Uterus (tissue), 4 donors: ENCODE measurements around the gene ISLR2. TPM values are rescaled to one million over a fixed set of nuclear protein-coding genes. Genes with fewer than 3 reads are reported as not detected.
A peak's percentile ranks its signal among the peaks of the same experiment; 100 is the strongest.

Experiments
- DNase-seq, 2 donors: peaks; one replicate each; pipeline ENCODE4 v3.0.0-alpha.2; 2019 to 2020
- H3K27ac ChIP-seq, 2 donors: fragments of 200-600 bp; sonication (generic); 1 replicate in 1 of 2; 2 replicates in 1 of 2; pipeline ENCODE4 v1.5.1; 2016 to 2018
- H3K27me3 ChIP-seq, 2 donors: fragments of 200-600 bp; sonication (generic); one replicate each; pipeline ENCODE4 v1.5.1; 2018 to 2019; ENCODE audit warnings: control low read depth in 1 of 2
- H3K36me3 ChIP-seq, 2 donors: fragments of 200-600 bp; sonication (generic); one replicate each; pipeline ENCODE4 v1.5.1; 2019; ENCODE audit warnings: control low read depth in 1 of 2
- H3K4me1 ChIP-seq, 2 donors: fragments of 200-600 bp; sonication (generic); one replicate each; pipeline ENCODE4 v1.5.1; 2018 to 2019; ENCODE audit warnings: control low read depth in 1 of 2
- H3K4me3 ChIP-seq, 2 donors: fragments of 200-600 bp; sonication (generic); 1 replicate in 1 of 2; 2 replicates in 1 of 2; pipeline ENCODE4 v1.5.1; 2018 to 2019; ENCODE audit warnings: mild to moderate bottlenecking in 1 of 2
- H3K9me3 ChIP-seq, 2 donors: fragments of 200-600 bp; sonication (generic); one replicate each; pipeline ENCODE4 v1.5.1; 2019; ENCODE audit warnings: control low read depth in 1 of 2
- POLR2A ChIP-seq, 2 donors: fragments of 450-650 bp; IDR thresholded peaks; one replicate each; pipeline ENCODE4 v1.6.1; 2016; ENCODE audit warnings: antibody characterized with exemption in 2 of 2, mild to moderate bottlenecking in 1 of 2, moderate library complexity in 1 of 2
- intact Hi-C: fragments of 100-400 bp; cut with DNase I; formaldehyde crosslinking; loops from one replicate; pipeline ENCODE4 v1.15.1; 2023; ENCODE audit warnings: low total_unique reads
- total RNA-seq, 4 donors: library from RNA; depleted of rRNA in 3 of 4; stranded (reverse); fragments of >200 nt in 3 of 4; gene quantifications; one replicate each; pipeline versions ENCODE4 v1.1.0 to v1.2.4, GENCODE V29; 2014 to 2023
- TF ChIP-seq, protein P1 (sequence below), 4 experiments: fragments of 200-600 bp in 2 of 4; fragments of 450-650 bp in 2 of 4; sonication (generic) in 2 of 4; IDR thresholded peaks; one replicate each; pipeline ENCODE4 v1.5.1; 2016 to 2019; ENCODE audit warnings: antibody characterized with exemption in 4 of 4, mild to moderate bottlenecking in 2 of 4, moderate library complexity in 1 of 4
- donor health status: DM: yes; HTN: yes; CAD: no.

Gene ISLR2
- total RNA-seq, 4 donors from 2014 or later, result 0.77 to 11.8 (median 5.1) TPM; not detected in 1

DNA sequence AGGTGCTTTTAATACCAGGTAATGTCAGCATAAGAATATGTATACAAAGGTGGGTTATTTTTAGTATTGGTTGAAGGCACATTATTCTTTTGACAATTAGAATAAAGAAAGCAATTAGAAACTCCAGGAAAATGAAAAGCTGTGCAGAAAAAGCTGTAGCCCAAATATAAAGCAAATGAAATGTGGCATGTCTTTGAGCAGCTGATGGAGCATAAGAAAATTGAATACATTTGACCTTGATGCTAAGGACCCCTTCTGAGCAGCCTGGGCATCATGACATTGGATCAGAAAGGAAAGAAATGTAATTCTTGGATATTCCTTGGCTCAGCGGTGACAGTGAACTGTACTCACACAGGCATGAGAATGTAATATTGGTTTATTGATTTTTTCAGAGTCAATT is 35.1 kb downstream of the ISLR2 start:
- TF ChIP-seq, protein P1, sequence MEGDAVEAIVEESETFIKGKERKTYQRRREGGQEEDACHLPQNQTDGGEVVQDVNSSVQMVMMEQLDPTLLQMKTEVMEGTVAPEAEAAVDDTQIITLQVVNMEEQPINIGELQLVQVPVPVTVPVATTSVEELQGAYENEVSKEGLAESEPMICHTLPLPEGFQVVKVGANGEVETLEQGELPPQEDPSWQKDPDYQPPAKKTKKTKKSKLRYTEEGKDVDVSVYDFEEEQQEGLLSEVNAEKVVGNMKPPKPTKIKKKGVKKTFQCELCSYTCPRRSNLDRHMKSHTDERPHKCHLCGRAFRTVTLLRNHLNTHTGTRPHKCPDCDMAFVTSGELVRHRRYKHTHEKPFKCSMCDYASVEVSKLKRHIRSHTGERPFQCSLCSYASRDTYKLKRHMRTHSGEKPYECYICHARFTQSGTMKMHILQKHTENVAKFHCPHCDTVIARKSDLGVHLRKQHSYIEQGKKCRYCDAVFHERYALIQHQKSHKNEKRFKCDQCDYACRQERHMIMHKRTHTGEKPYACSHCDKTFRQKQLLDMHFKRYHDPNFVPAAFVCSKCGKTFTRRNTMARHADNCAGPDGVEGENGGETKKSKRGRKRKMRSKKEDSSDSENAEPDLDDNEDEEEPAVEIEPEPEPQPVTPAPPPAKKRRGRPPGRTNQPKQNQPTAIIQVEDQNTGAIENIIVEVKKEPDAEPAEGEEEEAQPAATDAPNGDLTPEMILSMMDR (IDR thresholded peaks at IDR 0.05), result no peak
- TF ChIP-seq POLR2A (IDR thresholded peaks at IDR 0.05), result no peak
- H3K4me3 ChIP-seq, result no peak overlapping the region
- peaks cover 0 to 19% of the 10 kb centered on the region in 2 donors for H3K4me1 ChIP-seq
- intact Hi-C loops, result no loop called here
- H3K27ac ChIP-seq, result no peak overlapping the region
- H3K9me3 ChIP-seq, result no peaks in the 10 kb centered on the region
- no peaks in the 10 kb centered on the region for H3K27me3 ChIP-seq
- no peaks in the 10 kb centered on the region for H3K36me3 ChIP-seq
- DNase-seq, result no peak

DNA sequence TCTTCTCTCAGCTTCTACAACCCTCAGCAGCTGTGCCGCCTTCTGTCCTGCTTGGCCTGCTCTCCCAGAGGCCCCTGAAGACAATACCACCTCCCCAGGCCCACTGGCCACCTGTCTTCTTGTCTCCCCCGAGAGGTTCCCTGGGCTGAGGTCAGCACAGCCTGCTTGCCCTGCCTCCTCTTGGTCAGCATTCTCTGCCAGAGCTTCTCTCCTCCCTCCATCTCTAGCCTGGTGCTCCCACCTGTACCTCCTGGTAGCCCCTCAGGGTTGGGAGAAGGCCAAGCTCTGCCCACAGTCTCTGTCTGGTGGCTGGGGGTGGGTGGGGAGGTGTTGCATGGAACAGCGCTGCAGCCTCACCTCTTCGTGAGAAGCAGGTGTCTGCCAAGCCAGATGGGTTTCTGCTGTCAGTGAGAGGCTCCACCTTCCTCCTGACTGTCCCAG is 37.5 kb downstream of the ISLR2 start:
- TF ChIP-seq, protein P1 (IDR thresholded peaks at IDR 0.05), result no peak
- TF ChIP-seq POLR2A (IDR thresholded peaks at IDR 0.05), result no peak
- peaks cover 7 to 19% of the 10 kb centered on the region in 2 donors for H3K4me1 ChIP-seq
- DNase-seq, result no peak

DNA sequence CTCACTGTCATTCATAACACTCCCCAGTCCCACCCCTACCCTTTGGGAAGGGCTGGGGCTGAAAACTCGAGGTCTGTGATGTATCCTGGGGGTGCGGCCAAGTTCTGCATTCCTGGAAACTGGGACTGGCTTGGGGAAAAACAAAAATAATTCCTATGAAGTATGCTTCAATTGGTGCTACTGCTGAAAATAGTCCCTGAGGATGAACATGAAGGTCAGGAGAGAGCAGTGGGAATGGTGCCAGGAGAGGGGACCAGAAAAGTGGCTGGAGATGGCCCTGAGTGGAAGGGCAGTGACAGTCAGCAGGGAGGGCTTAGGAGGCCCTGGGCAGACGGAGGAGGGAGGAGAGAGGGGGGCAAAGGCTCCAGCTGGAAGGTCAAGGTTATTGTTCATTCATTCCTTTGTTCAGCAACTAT is 38.3 kb downstream of the ISLR2 start:
- peaks cover 7 to 19% of the 10 kb centered on the region in 2 donors for H3K4me1 ChIP-seq
- intact Hi-C loops, result no loop called here

More for the DNA sequence above, 37.5 kb downstream of the ISLR2 start:
- no peak overlapping the region for H3K4me3 ChIP-seq
- H3K36me3 ChIP-seq, result no peaks in the 10 kb centered on the region
- intact Hi-C loops, result no loop called here
- H3K27ac ChIP-seq, result peak overlapping the region in 1 of 2 donors; percentile 65
- no peaks in the 10 kb centered on the region for H3K27me3 ChIP-seq
- no peaks in the 10 kb centered on the region for H3K9me3 ChIP-seq

DNA sequence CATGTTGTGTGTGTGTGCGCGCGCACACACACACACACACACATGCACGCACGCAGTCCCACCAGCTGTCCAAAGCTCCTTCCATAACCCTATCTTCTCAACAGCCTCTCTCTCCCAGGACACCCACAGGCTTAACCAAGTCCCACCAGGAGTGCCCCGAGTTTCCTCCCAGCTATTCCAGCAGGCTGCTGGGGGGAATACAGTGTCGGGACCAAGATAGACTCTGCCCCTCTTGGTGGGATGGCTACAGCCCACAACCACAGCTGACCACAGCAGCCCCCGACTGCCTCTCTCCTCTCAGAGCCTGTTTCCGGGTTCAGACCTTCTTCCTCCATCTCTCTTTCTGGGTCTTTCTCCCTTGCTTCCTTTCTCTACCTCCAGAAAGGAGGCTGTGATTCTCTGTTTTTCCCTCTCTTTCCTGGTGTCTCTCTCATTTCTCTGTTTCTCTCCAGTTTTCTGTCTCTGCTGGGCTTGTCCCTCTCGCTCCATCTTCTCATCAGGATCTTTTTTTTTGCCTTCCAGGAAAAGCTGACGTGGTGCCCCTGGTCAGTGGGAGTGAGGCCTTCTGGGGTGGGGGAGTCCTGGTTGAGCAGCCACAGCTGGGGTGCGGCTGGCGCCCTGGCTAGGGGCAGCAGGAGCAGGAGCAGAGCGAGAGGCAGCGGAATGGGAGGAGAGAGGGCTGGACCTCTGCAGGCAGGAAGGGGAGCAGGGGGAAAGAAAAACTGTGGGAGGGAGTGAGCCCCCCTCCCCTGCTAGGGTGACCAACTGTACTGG is 39.9 kb downstream of the ISLR2 start:
- peak overlapping the region; percentile 54 to 97 for H3K27ac ChIP-seq
- H3K36me3 ChIP-seq, result no peaks in the 10 kb centered on the region
- intact Hi-C loops, result no loop called here
- H3K4me1 ChIP-seq, result peaks cover 7 to 19% of the 10 kb centered on the region in 2 donors
- H3K27me3 ChIP-seq, result no peaks in the 10 kb centered on the region
- H3K9me3 ChIP-seq, result no peaks in the 10 kb centered on the region
- peak; percentile 43 to 58 for DNase-seq
- H3K4me3 ChIP-seq, result no peak overlapping the region
- TF ChIP-seq POLR2A (IDR thresholded peaks at IDR 0.05), result no peak
- TF ChIP-seq, protein P1 (IDR thresholded peaks at IDR 0.05), result no peak

More for the DNA sequence above, 38.3 kb downstream of the ISLR2 start:
- Histone ChIP-seq H3K27me3 (no peaks in the 10 kb centered on the region), H3K4me3 (no peak overlapping the region), H3K27ac (peak overlapping the region; percentile 32 to 65), H3K9me3 (no peaks in the 10 kb centered on the region), H3K36me3 (no peaks in the 10 kb centered on the region)
- DNase-seq, result peak; percentile 42 to 66
- no peak for TF ChIP-seq POLR2A (IDR thresholded peaks at IDR 0.05)
- TF ChIP-seq, protein P1 (IDR thresholded peaks at IDR 0.05), result no peak

DNA sequence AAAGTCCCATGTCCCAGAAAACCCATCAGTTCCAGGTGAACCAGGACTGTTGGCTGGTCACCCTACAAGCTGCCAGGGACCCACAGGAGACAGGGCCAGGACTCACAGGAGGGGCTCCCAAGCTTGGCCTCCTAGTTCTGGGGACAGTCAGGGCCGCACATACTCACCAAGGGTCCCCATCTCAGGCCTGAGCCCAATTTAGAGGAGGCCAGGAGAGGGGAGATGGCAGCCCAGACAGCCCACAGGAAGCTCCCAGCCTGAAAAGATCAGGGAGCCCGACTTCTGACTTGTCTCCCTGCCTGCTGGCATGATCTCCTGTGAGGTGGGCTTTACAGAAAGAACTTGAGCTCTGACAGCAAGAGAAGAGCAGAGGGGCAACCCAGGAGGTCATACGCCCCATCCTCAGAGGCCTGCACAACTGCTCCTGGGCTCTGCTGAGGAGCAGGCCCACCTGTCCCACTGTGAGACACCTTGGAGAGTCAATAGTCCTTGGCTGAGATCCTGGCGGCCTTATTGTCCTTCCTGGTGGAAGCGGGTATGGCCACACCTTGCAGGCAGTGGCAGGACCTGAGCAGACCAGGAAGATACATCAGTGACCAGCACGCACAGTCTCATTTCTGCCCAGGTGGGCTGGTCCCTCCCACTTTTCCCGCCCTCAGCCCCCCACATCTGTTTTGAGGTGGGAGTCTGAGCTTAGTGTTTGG is 40.6 kb downstream of the ISLR2 start:
- no peaks in the 10 kb centered on the region for H3K36me3 ChIP-seq
- H3K9me3 ChIP-seq, result no peaks in the 10 kb centered on the region
- intact Hi-C loops, result no loop called here
- no peak overlapping the region for H3K4me3 ChIP-seq
- H3K27ac ChIP-seq, result peak overlapping the region; percentile 54 to 97
- no peak for DNase-seq
- TF ChIP-seq, protein P1 (IDR thresholded peaks at IDR 0.05), result no peak
- no peak for TF ChIP-seq POLR2A (IDR thresholded peaks at IDR 0.05)
- H3K27me3 ChIP-seq, result no peaks in the 10 kb centered on the region
- peaks cover 15 to 19% of the 10 kb centered on the region in 2 donors for H3K4me1 ChIP-seq
